ENCODE data around the gene EIF4ENIF1. TPM values are rescaled to one million over a fixed set of nuclear protein-coding genes. Genes with fewer than 3 reads are reported as not detected.

Gene EIF4ENIF1
- total and polyA plus RNA-seq, 9 of the 15 experiments (the other 6 are each of a cell fraction or from before 2014, with no cell fraction given) = 2.5 to 24.9 (median 15.8) TPM

DNA sequence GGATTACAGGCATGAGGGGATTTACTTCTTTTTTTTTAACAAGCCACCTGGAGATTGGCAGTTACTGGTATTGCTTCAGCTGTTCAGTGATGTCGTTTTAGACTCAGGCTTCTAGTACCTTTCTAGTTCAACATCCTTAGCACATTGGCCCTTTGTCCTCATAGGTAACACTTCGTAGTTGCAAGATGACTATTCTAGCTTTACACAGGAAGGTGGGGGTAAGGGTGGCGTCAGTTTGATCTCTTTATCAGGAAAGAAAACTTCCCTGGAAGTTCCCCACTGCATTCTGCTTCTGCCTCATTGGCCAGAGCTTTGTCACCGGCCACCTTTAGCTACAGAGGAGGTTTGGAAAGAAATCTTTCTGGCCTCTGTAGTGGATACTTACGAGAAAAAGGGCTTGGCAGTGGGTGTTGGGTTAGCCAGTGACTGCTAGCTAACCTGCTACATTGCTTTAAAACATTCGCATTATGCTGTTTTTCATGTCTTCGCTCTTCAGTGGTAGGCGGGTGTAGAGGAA lies 47.4 kb upstream of the EIF4ENIF1 start:
- 37% methylated on average over 8 of the region's 8 CpGs for WGBS (ENCODE audit: insufficient coverage, low coverage, missing lambda C conversion rate)
- DNase-seq (ENCODE audit: extremely low read depth in 1 of 4, low spot score in 3 of 4) (peak in 3 of 4 experiments; percentile 9 to 21 (median 19)), ATAC-seq (peak; percentile 63), FAIRE-seq (peak; percentile 44)
- Histone ChIP-seq H3K9me1 (ENCODE audit: control insufficient read depth, insufficient read depth, low read length) (no peaks in the 10 kb centered on the region), H3K4me2 (ENCODE audit: insufficient read depth, low read length) (peak overlapping the region; percentile 16; the same call in 1 of the 2 replicates), H3K9me3 (replicated peaks; ENCODE audit: control insufficient read depth, insufficient read depth, low read depth, low read length) (no peaks in the 10 kb centered on the region), H4K20me1 (replicated peaks; ENCODE audit: control insufficient read depth, insufficient read depth, low read length) (no peaks in the 10 kb centered on the region), H3K36me3 (ENCODE audit: control insufficient read depth, insufficient read depth, low read length) (peaks cover 8% of the 10 kb centered on the region; the same call in 1 of the 3 replicates), H3K27ac (ENCODE audit: extremely low read depth, low read depth, low read length) (peak overlapping the region; percentile 54; the same call in 2 of the 3 replicates), H3K4me1 (replicated peaks in 1 of 2; ENCODE audit: control insufficient read depth in 2 of 2, insufficient read depth in 2 of 2, low read length in 2 of 2) (peaks cover 0 to 7% of the 10 kb centered on the region in 2 experiments; a peak in 3 of 5 replicates), H3K9ac (ENCODE audit: insufficient read depth in 1 of 2, low read depth in 2 of 2, low read length in 2 of 2) (peak overlapping the region in 1 of 2 experiments; percentile 25; a peak in 1 of 4 replicates), H3K4me3 (no peak overlapping the region), H3K79me2 (ENCODE audit: control insufficient read depth, insufficient read depth, low read length) (no peaks in the 10 kb centered on the region), H3K27me3 (ENCODE audit: control insufficient read depth in 2 of 2, insufficient read depth in 2 of 2, low read length in 2 of 2) (no peaks in the 10 kb centered on the region), H2AFZ (ENCODE audit: low read depth, low read length) (0 out of 2 replicates have a peak overlapping the region, but pooled peaks have one; percentile 26)
- ChIA-PET CTCF (ENCODE audit: low intra/inter-chr PET ratio) (no interaction called here), POLR2A (interaction anchor here (1.2 to 1.3 kb wide), 2 partner anchors 14 to 69 kb away, joined by 3 to 4 read pairs; no protein-coding TSS in a partner anchor)
- TF ChIP-seq NFXL1 (CRISPR knock-in tag; IDR thresholded peaks at IDR 0.05) (no peak), ETV6 (IDR thresholded peaks at IDR 0.05; ENCODE audit: borderline replicate concordance in 1 of 2, low read depth in 2 of 2, low read length in 1 of 2) (no peak), ETV6 (CRISPR knock-in tag; IDR thresholded peaks at IDR 0.05; ENCODE audit: borderline replicate concordance) (no peak), NEUROD1 (IDR thresholded peaks at IDR 0.05; ENCODE audit: borderline replicate concordance, low read depth, low read length, partially characterized antibody) (no peak), STAT5A (IDR thresholded peaks at IDR 0.05; ENCODE audit: borderline replicate concordance, low read length) (no peak), FOXA1 (IDR thresholded peaks at IDR 0.05; ENCODE audit: borderline replicate concordance) (no peak), POLR2AphosphoS2 (IDR thresholded peaks at IDR 0.05; ENCODE audit: low read length) (no peak), YY1 (IDR thresholded peaks at IDR 0.05; ENCODE audit: borderline replicate concordance in 1 of 3, control insufficient read depth in 1 of 3, extremely low read depth in 1 of 3, insufficient read depth in 3 of 3, insufficient read length in 1 of 3, insufficient replicate concordance in 2 of 3, low read depth in 1 of 3, low read length in 2 of 3) (no peak), NCOA6 (IDR thresholded peaks at IDR 0.05) (no peak), GTF2F1 (IDR thresholded peaks at IDR 0.05; ENCODE audit: low read depth, low read length) (no peak), ARHGAP35 (IDR thresholded peaks at IDR 0.05; ENCODE audit: partially characterized antibody) (no peak)
- no TSS peak for BruUV-seq (replicated peaks)
- intact Hi-C loops (cut with micrococcal nuclease) = no loop called here
- in situ Hi-C loops (cut with MboI) = no loop called here
